ENCODE results near the gene CDKN1A.

- no peak for TF ChIP-seq ZNF121 (CRISPR knock-in tag; IDR thresholded peaks at IDR 0.05)
- TF ChIP-seq PRDM15 (CRISPR knock-in tag; IDR thresholded peaks at IDR 0.05): no peak
These were observed 46.2 kb downstream of the CDKN1A start for GRCh38 chr6:36724514-36725390.

Data from WTC11 (cell line).